Lung (tissue), 12 donors: ENCODE results near the gene PNPLA2. TPM values are rescaled to one million over a fixed set of nuclear protein-coding genes. Genes with fewer than 3 reads are reported as not detected.

Experiments
- ATAC-seq: fragments of 200-7000 bp; cut with Tn5 transposase; one replicate; pipeline ENCODE4 v1.9.1; 2020; ENCODE audit warnings: moderate number of reproducible peaks; ENCODE audit not compliant: insufficient read depth, low FRiP score
- DNase-seq, 3 donors: peaks; one replicate each; pipeline ENCODE4 v3.0.0-alpha.2; 2013 to 2017
- H3K27ac ChIP-seq, 2 donors: one replicate each; pipeline ENCODE4 v1.5.1; 2013; ENCODE audit warnings: mild to moderate bottlenecking in 2 of 2, moderate library complexity in 2 of 2, control low read depth in 1 of 2, inconsistent platforms in 1 of 2, low read depth in 1 of 2, low read length in 1 of 2
- H3K27me3 ChIP-seq, 3 donors: one replicate each; pipeline ENCODE4 v1.5.1; 2013; ENCODE audit warnings: low read length in 2 of 3; ENCODE audit not compliant: control insufficient read depth in 3 of 3, insufficient read depth in 3 of 3
- H3K36me3 ChIP-seq, 4 donors: one replicate each; pipeline ENCODE4 v1.5.1; 2013; ENCODE audit warnings: low read length in 4 of 4, mild to moderate bottlenecking in 1 of 4, moderate library complexity in 1 of 4; ENCODE audit not compliant: control insufficient read depth in 4 of 4, insufficient read depth in 4 of 4
- H3K4me1 ChIP-seq, 5 donors: one replicate each; pipeline ENCODE4 v1.5.1; 2013; ENCODE audit warnings: low read length in 5 of 5, mild to moderate bottlenecking in 2 of 5, moderate library complexity in 1 of 5; ENCODE audit not compliant: control insufficient read depth in 5 of 5, insufficient read depth in 5 of 5
- H3K4me3 ChIP-seq: one replicate; pipeline ENCODE4 v1.5.1; 2013; ENCODE audit warnings: mild to moderate bottlenecking, control low read depth, moderate library complexity
- H3K9ac ChIP-seq, 2 donors: one replicate each; pipeline ENCODE4 v1.5.1; 2013; ENCODE audit warnings: low read length in 2 of 2, control low read depth in 1 of 2; ENCODE audit not compliant: insufficient read depth in 1 of 2
- H3K9me3 ChIP-seq, 4 donors: one replicate each; pipeline ENCODE4 v1.5.1; 2013; ENCODE audit warnings: low read length in 3 of 4, mild to moderate bottlenecking in 1 of 4, moderate library complexity in 1 of 4; ENCODE audit not compliant: control insufficient read depth in 4 of 4, insufficient read depth in 3 of 4
- WGBS, 2 donors: extraction: QIAGEN DNeasy Blood & Tissue Kit; methylation state at CpG; one replicate each; pipeline ENCODE4 v1.1.7; 2013; 5-methylcytosine and 5-hydroxymethylcytosine counted together
- polyA plus RNA-seq, 2 donors: library from polyadenylated mRNA; stranded (reverse); fragments of 200-250 nt; gene quantifications; one replicate each; pipeline ENCODE4 v1.2.1, GENCODE V29; 2013
- total RNA-seq, 2 donors: library from RNA; depleted of rRNA in 1 of 2; stranded (reverse); fragments of >200 nt in 1 of 2; gene quantifications; one replicate each; pipeline ENCODE4 v1.2.1, GENCODE V29; 2014 to 2021
- TF ChIP-seq, protein P1 (sequence below): IDR thresholded peaks from 2 replicates; pipeline ENCODE4 v1.5.1; 2012; ENCODE audit warnings: mild to moderate bottlenecking; ENCODE audit errors: control extremely low read depth, extremely low read depth
- donor health status: control.
- donor health status: control.
- donor health status: Bipolar disorder and iron deficiency.
- donor health status: healthy.
- donor health status: DM: yes; HTN: yes; CAD: no.

PNPLA2 gene
- total and polyA plus RNA-seq, 4 donors = 65.1 to 160 (median 84.2) TPM

DNA sequence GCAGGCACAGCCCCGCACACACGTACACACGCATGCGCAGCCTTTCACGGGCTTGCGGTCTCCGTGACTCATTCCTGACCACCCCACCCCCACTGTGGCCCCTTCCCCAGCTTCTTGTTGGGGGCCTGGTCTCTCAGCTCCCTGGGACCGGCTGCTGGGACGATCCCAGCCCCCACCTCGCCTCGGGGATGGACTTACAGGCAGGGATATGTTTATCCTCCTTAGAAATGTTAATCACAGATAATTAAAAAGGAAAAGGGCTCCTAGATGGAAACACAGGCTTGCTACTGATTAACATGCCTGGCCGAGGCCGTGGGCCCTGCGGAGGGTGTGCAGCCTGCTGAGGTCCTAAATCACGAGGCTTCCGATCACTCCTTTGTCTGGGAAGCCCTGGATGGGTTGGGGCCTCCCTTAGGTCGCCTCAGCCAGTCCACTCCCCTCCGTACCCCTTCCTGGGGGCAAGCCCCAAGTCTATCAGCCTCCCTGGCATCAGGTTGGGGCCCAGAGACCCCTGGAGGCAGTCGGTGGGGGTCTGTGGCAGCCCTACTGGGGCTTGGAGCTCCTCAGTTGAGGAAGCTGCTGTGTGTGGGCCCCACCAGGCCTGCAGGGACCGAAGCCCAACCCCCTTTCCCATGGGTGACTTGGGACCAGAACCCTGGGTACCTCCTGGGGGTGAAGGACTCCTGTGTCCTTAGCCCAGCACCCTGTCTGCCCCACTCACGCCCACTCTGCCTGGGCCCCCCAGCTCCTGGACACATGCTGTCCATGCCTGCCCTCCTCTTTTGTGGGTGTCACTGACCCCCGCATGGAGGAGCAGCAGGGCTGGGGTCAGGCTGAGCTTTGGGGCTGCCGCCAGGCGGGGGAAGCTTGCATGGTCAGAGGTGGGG, 44.6 kb downstream of the PNPLA2 start:
- Histone ChIP-seq H3K36me3 (peaks cover 0 to 52% (median 2%) of the 10 kb centered on the region in 4 donors), H3K4me3 (no peak overlapping the region), H3K4me1 (peaks cover 0 to 35% (median 12%) of the 10 kb centered on the region in 5 donors), H3K9me3 (no peaks in the 10 kb centered on the region), H3K27ac (no peak overlapping the region), H3K9ac (no peak overlapping the region), H3K27me3 (no peaks in the 10 kb centered on the region)
- DNase-seq = peak; percentile 45 to 48 (median 46)
- 89 to 90% methylated on average over 24 of the region's 24 CpGs for WGBS, 2 donors
- TF ChIP-seq, protein P1, sequence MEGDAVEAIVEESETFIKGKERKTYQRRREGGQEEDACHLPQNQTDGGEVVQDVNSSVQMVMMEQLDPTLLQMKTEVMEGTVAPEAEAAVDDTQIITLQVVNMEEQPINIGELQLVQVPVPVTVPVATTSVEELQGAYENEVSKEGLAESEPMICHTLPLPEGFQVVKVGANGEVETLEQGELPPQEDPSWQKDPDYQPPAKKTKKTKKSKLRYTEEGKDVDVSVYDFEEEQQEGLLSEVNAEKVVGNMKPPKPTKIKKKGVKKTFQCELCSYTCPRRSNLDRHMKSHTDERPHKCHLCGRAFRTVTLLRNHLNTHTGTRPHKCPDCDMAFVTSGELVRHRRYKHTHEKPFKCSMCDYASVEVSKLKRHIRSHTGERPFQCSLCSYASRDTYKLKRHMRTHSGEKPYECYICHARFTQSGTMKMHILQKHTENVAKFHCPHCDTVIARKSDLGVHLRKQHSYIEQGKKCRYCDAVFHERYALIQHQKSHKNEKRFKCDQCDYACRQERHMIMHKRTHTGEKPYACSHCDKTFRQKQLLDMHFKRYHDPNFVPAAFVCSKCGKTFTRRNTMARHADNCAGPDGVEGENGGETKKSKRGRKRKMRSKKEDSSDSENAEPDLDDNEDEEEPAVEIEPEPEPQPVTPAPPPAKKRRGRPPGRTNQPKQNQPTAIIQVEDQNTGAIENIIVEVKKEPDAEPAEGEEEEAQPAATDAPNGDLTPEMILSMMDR = no peak
- no peak for ATAC-seq

DNA sequence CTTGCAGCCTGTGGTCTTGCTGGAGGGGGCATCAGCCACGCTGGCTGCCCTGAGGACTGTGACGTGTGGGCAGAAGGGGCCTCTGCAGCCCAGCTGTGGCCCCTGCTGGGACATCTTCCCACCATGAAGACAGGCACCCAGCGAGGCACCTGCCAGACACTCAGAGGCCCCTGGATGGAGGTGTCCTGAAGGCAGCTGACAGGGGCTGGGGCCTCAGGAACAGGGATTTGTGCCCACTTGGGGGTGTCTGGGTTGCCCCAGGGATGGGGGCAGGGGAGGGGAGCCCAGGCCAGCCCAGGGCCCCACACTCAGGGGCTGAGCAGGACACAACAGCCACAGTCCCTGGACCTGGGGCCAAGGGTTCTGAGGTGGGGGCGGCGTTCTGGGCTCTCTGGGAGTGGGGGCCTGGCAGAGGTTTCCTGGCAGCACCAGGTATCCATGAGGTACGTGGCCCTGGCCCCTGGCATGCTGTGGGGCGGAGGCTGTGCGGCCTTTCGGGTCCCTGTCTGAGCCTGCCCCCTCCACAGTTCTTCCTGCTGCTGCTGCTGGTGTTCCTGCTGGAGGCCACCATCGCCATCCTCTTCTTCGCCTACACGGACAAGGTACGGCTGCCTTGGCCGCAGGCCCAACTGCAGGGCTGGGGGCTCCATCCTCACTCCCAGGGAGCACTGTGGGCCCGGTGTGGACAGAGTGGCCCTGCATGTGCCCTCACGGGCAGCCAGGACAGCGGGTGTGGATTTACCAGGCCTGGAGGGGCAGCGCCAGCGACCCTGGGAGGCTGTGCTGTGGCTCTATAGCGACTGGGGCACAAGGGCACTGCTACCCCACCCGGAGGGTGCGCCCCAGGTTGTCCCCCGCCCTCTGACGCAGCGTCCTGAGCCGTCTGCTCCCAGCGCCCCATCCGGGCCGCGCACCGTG, 45.5 kb downstream of the PNPLA2 start:
- Histone ChIP-seq H3K9me3 (no peaks in the 10 kb centered on the region), H3K9ac (no peak overlapping the region), H3K27me3 (no peaks in the 10 kb centered on the region), H3K4me3 (no peak overlapping the region), H3K4me1 (peaks cover 0 to 34% (median 5%) of the 10 kb centered on the region in 5 donors), H3K27ac (no peak overlapping the region), H3K36me3 (peaks cover 0 to 54% (median 4%) of the 10 kb centered on the region in 4 donors)
- no peak for DNase-seq
- WGBS, 2 donors = 92 to 94% methylated on average over 31 of the region's 31 CpGs
- no peak for ATAC-seq
- TF ChIP-seq, protein P1 = no peak

DNA sequence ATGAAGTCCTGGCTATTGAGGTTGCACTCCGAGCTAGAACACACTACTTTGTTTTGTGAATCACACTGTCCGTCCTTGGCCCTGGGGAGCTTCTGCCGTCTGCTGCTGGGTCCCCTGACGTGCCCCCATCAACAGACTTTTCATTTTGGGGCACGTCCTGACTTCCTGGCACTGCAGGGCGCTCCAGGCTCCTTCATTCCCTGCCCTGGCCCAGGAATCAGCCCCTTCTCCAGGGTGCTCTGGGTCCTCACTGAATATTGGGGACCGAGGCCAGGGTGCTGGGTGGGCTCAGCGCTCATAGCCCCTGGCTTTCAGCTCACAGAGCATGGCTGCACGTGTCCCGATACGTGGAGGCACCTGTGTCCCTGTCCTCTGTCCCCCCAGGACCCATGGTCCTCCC, 46.2 kb downstream of the PNPLA2 start:
- DNase-seq (no peak), ATAC-seq (no peak)
- H3K4me3 ChIP-seq = no peak overlapping the region
- 91% methylated on average over 10 to 11 of the region's 11 CpGs for WGBS, 2 donors
- no peaks in the 10 kb centered on the region for H3K9me3 ChIP-seq
- H3K27me3 ChIP-seq = no peaks in the 10 kb centered on the region
- no peak overlapping the region for H3K27ac ChIP-seq
- H3K36me3 ChIP-seq = peaks cover 0 to 54% (median 4%) of the 10 kb centered on the region in 4 donors
- no peak overlapping the region for H3K9ac ChIP-seq
- TF ChIP-seq, protein P1 = no peak
- H3K4me1 ChIP-seq = peaks cover 0 to 27% (median 0%) of the 10 kb centered on the region in 5 donors
